Endothelial cell of umbilical vein (primary cell): ENCODE data around the gene CNDP2.

Experiments
- CTCF ChIP-seq, 2 donors: IDR thresholded peaks; 1 replicate in 1 of 2; 2 replicates in 1 of 2; pipeline ENCODE4 v1.5.1; 2011; ENCODE audit warnings: low read length in 2 of 2, mild to moderate bottlenecking in 2 of 2, moderate library complexity in 2 of 2, control low read depth in 1 of 2, inconsistent platforms in 1 of 2, low read depth in 1 of 2; ENCODE audit not compliant: insufficient read depth in 1 of 2; ENCODE audit errors: extremely low read depth in 1 of 2
- EZH2 ChIP-seq: IDR thresholded peaks from 2 replicates; pipeline ENCODE4 v1.6.1; 2012; ENCODE audit warnings: borderline replicate concordance, low read depth, mild to moderate bottlenecking, moderate library complexity, low read length, inconsistent platforms; ENCODE audit not compliant: severe bottlenecking
- GATA2 ChIP-seq: IDR thresholded peaks from 2 replicates; pipeline ENCODE4 v1.7.0; 2011; ENCODE audit warnings: low read depth, mild to moderate bottlenecking, moderate library complexity, mixed read lengths, low read length; ENCODE audit not compliant: insufficient read length, insufficient read depth
- JUN ChIP-seq: IDR thresholded peaks from 2 replicates; pipeline ENCODE4 v1.6.1; 2011; ENCODE audit warnings: borderline replicate concordance, low read depth; ENCODE audit not compliant: insufficient read length, insufficient read depth
- MAX ChIP-seq: IDR thresholded peaks from 2 replicates; pipeline ENCODE4 v1.6.1; 2011; ENCODE audit not compliant: insufficient read depth, insufficient read length
- MYC ChIP-seq: IDR thresholded peaks from one replicate; pipeline ENCODE4 v1.6.1; 2011; ENCODE audit warnings: mild to moderate bottlenecking, low read depth, low read length
- POLR2A ChIP-seq: IDR thresholded peaks from 2 replicates; pipeline ENCODE4 v1.6.1; 2012; ENCODE audit warnings: low read depth, mild to moderate bottlenecking, control low read depth, low read length
- POLR2AphosphoS5 ChIP-seq: IDR thresholded peaks from 2 replicates; pipeline ENCODE4 v1.6.1; 2012; ENCODE audit warnings: low read depth, mild to moderate bottlenecking, control low read depth, low read length, moderate library complexity; ENCODE audit not compliant: insufficient read depth

GRCh38 chr18:74528478-74528877 is 32.3 kb downstream of the CNDP2 start:
- no peak for TF ChIP-seq POLR2A
- TF ChIP-seq CTCF (IDR thresholded peaks at IDR 0.05; ENCODE audit: extremely low read depth in 1 of 2, insufficient read depth in 1 of 2, low read depth in 1 of 2, low read length in 2 of 2), result no peak
- TF ChIP-seq POLR2AphosphoS5, result no peak
- no peak for TF ChIP-seq MYC
- no peak for TF ChIP-seq EZH2
- TF ChIP-seq GATA2, result no peak
- TF ChIP-seq JUN, result no peak
- TF ChIP-seq MAX, result no peak
